GM21576 (cell line): Measurements from ENCODE around the gene BRD3OS.
"Not testable (repeated sequence)": the region's sequence is repeated elsewhere in the genome, so short reads cannot be mapped to it uniquely, and the experiment has no call there.

ENCODE experiments used
- ATAC-seq: cut with Tn5 transposase; IDR thresholded peaks from one replicate; pipeline ENCODE4 v1.9.1; 2021; ENCODE audit warnings: mild to moderate bottlenecking, moderate library complexity; ENCODE audit not compliant: unreplicated experiment

BRD3OS gene

DNA sequence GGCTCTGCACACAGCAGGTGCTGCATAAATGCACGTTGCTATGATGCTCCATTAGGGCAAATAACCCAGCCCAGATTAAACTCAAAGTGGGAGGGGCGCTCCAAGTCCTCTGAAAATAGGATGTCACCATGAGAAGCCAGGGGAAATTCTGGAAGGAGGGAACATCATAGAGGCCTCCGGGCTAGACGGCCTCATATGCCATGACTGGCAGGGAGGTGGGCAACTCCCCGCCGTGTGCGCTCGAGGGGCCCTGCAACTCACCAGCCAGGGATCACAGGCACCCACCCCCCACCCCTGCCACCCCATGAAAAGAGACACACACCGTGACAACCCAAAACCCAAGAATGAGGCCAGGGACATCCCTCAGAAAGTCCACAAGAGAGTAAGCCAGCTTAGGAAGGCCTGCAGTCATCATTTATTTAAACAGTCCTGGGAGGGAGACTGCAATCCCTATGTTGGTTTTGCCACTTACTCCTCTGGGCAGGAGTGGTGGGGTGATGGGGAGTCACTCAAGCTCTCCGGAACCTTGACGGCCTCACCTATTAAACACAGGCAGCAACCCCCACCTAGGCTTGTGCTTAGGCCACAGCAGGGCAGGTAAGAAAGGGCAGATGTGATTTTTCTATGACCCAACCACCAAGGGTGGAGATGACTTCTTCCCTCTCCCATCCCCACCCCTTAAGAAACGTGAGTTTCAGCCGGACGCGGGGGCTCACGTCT is 37.2 kb upstream of the BRD3OS start:
- ATAC-seq: no peak

DNA sequence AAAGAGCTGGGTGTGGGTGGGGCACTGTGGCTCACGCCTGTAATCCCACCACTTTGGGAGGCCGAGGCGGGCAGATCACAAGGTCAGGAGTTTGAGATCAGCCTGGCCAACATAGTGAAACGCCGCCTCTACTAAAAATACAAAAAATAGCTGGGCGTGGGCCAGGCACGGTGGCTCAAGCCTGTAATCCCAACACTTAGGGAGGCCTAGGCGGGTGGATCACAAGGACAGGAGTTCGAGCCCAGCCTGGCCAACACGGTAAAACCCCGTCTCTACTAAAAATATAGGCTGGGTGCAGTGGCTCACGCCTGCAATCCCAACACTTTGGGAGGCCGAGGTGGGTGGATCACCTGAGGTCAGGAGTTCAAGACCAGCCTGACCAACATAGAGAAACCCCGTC is 36.5 kb upstream of the BRD3OS start:
- ATAC-seq: not testable (repeated sequence)

DNA sequence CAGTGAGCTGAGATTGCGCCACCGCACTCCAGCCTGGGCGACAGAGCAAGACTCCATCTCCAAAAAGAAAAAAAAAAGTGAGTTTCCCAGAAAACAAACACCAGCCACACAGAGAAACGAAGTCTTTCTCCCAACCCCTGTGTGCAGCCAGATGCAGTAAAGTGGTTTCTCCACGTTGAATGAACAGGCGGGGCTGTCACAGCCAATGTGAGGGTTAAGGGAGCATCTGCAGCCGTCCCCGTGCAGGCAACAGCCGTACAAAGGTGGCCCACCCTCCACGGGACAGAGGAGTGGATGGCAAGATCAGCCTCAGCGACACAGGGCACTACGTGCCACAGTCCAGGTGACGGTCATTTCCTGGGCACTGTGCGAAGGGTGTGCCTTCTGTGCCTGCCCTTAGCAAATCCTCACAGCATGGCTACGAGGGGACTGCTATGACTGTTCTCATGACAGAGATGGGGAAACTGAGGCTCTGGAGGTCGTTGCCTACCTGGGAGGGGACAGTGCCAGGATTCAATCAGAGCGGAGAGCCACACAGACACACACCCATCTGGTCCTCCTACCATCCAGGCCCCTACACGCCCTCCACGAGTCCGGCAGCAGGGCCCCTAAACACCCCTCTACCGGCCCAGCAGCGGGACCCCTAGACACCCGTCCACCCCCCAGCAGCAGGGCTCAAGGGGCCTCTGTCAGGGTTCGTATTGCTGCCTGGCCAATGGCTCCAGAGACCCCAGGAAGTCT is 35.5 kb upstream of the BRD3OS start:
- no peak for ATAC-seq

DNA sequence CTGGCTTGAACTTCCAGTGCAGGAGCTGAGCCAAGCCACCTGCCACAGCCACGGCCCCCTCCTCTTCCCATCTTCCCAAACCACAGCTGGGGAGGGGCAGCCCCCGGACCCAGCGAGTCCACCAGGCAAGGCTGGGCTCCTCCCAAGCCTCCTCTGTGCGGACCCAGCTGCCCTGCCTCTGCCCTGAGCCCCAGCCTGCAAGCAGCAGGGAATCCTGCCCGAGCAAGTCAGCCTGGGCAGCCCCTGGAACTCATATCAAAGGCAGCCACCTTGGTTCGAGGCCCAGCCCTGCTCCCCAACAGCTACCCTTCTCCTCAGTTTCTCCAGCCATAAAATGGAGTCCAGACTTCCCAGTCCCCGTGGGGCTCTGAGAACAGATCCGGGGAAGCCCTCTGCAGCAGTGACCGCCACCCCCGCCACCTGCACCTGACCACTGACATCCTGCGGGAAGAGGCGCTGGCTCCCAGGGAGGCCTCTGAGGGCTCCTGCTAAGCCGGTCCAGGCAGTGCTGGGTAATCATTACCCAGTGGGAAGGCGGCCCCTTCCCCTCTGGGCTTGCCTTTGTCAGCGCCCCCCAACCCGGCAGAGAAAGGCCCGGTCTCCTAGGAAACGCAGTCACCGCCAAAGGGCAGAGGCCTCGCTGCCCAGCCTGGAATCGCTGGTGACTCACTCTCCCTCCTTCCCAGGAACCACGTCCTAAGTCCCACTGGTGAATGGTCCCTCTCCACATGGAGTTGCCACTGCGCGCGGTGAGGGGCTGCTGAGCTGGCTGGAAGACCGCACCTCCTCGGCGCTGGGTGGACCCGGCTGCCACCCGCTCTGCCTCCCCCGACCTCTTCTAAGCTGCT is 34.7 kb upstream of the BRD3OS start:
- ATAC-seq: no peak

DNA sequence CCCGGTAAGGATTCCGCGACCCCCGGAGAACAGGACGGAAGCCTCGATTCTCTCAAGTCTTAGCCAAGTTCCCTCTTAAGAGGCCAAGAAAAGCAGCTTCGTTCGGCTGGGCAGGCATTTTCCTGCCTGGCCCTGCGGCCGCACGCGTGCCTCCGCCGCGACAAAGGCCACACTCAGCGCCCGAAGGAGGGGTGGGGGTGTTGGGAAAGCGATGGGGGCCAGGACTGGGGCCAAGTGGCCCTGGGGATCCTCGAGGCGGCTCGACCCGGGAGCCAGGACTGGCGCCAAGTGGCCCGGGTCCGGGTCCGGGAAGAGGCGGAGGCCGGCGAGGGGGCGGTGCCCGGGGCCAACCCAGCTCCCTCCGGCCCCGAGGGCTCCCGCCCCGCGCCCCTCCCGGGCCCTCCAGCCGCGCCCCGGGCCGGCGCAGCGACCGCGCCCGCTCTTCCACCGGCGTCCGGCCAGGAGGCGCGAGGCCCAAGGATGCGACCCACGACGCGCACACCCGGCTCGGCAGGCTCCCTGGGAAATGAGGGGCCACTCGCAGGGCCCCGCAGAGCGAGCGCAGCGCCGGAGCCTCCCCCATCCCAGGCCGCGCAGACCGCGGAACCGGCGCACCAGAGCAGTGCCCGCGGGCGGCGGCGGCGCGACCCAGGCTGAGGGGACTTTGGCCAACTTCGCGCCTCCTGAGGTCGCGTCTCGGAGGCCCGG is 33.9 kb upstream of the BRD3OS start:
- ATAC-seq: no peak

DNA sequence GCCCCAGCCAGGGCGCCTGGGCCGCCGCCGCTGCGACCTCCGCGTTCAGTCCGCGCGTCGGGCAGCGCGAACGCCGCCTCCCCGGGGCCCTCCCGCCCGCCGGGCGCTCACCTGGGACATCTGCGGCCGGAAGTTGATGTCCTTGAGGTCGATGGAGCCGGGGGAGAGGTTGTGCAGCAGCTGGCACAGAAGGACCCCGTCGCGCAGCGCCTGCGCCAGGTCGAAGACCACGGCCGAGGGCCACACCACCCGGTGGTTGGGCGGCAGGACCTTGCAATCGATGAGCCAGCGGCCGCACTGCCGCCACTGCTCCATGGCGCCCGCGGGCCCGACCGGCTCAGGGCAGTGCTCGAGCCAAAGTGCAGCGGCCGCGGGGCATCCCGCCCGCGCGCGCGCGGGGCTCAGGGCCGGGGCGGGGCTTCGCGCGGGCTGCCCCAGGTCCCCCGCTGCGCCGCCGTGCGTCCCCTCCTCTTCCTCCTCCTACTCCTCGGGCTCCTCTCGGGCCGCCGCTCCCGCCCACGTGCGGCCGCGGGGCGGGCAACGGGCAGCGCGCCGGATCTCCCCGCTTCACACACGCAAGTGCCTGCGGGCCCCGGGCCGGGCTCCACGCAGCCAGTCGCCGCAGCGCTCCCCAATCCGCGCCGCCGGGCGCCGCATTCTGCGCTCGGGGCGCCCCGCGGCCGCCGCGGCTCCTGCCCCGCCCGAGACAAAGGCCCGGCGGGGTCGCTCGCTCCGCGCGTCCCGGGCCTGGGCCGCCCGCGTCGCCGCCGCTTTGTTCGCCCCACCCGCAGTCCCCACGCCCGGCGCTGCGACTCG is 33.1 kb upstream of the BRD3OS start, which contains the start of gene VAV2:
VAV2 (minus strand) TSS at position 361 of the 816 bp plus-strand sequence; CDS start at position 315, 46 bp downstream.
- peak; percentile 46 for ATAC-seq

DNA sequence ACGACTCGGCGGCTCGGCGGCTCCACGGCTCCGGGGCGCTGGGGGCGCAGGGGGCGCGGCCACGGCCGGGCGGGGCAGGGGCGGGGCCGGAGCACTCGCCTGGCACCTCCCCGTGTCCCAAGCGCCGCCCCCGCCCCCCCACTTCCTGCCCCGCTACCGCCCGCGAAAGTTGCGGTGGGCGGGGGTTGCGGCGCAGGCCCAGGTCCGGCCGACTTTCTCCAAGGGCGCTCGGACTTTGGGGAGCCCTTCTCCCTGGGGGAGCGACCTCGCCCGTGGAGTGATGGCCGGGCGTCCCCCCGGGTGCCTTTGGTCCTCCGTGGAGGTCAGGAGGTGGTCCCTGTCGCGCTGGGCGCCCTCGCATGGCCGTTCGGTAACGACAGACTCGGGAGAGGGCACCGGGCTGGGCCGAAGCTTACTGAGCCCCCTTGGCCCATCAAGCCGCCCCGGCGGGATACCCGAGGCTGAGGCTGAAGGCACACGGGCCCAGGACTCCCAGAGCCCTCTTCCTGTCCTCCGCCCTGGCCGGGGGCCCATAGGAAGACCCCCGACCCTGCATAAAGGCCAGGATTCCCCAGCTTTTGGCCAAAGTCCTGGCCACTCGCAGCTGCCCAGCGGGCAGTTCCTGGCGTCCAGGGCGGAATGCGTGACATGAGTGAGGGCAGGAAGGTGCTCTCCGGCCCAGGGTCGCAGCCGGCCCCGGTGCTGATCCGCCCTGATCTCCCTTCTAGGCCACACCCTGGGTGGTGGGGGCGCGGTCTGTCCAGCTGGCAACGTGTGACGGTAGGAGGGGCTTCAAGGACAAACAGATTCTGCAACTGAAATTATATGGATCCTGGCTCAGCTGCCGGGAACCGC is 32.3 kb upstream of the BRD3OS start:
- ATAC-seq: peak; percentile 39

DNA sequence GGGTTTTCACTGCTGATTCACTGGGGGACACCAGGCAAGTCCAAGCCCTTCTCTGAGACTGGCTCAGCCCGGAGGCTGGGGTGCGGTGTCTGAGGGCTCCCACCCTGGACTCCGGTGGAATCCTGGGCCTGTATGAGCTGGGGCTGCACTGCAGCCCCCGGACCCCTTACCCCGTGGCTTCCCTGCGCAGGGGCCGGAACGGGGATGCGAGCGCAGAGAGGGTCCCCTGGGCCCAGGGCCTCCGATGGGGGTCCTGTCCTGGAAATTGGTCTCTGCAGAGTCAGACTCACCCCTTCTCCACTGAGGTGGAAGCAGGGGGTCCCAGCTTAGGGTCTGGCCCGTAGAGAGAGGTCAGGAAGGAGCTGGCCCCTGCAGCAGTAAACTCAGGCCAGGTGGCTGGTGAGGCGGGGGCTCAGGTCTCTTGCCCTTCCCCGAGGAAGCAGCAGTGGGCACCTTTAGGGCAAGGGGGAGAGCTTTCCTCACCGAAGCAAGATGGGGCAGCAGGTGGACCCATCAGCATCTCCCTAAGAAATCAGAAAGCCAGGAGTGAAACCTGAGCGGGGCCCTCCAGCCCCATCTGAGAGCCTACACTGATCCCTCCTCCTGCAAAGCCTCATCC is 31.5 kb upstream of the BRD3OS start:
- no peak for ATAC-seq

DNA sequence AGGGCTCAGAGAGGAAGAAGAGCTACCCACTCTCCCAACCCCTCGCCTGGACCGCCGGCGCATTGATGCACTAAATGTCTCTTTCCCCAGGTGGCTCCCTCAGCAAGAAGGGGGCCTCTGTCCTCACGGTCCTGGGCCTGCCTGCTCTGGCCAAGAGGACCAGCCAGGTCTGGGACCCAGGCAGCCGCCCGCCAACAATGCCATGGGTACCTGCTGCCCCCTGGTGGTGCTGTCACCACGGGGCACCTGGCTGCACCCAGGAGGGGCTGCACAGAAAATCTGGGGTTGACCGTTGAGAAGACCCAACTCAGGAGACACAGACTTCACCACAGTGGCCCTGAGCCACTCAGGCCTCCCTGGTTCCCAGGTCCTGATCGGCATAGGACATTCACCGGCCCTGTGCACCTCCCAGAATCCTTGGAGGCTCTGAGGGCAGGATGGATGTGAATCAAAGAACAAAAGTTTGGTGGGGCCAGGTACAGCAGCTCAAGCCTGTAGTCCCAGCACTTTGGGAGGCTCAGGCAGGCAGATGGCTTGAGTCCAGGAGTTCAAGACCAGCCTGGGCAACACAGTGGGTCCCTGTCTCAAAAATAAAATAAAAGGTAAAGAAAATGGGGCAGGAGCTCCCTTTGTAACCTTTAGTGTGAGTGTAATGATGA is 30.8 kb upstream of the BRD3OS start:
- ATAC-seq: no peak

DNA sequence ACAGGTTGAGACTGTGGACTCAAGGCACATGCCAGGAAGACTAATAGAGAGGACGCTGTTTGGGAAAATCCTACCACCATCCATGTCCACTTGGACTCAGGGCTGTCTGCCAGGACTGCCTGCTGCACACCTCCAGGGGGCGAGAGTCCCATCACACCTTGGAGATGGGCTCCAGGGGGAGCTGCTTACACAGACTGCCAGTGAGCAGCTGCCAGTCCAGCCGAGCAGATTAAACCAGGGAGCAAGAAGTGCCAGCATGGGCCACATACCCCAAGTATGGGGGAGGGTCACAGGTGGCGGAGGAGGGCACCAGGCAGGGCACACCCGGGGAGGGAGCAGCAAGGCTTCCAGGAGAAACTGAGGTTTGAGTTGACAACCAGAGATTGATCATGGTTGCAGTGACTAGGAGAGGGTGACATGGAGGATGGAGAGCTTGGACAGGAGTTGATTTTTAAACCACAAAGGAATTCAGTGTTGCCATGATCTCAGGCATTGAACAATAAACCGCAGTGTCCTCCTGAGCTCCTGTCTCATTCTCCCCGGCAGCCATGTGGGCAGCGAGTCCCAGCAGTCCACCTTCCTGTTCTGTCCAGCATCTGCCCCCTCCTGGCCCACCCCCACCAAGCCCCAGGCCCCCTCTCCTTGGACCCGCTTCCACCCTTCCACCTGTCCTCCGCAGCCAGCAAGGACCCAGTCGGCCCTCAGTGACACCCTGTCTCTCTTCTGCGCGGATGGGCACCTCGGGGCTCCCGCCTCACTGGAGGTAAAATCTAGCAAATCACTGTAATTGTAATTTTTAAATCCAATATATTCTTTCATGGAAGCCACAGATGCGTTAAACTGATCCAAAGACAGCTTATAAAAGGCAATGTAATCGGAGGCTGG is 30.0 kb upstream of the BRD3OS start:
- ATAC-seq: no peak

DNA sequence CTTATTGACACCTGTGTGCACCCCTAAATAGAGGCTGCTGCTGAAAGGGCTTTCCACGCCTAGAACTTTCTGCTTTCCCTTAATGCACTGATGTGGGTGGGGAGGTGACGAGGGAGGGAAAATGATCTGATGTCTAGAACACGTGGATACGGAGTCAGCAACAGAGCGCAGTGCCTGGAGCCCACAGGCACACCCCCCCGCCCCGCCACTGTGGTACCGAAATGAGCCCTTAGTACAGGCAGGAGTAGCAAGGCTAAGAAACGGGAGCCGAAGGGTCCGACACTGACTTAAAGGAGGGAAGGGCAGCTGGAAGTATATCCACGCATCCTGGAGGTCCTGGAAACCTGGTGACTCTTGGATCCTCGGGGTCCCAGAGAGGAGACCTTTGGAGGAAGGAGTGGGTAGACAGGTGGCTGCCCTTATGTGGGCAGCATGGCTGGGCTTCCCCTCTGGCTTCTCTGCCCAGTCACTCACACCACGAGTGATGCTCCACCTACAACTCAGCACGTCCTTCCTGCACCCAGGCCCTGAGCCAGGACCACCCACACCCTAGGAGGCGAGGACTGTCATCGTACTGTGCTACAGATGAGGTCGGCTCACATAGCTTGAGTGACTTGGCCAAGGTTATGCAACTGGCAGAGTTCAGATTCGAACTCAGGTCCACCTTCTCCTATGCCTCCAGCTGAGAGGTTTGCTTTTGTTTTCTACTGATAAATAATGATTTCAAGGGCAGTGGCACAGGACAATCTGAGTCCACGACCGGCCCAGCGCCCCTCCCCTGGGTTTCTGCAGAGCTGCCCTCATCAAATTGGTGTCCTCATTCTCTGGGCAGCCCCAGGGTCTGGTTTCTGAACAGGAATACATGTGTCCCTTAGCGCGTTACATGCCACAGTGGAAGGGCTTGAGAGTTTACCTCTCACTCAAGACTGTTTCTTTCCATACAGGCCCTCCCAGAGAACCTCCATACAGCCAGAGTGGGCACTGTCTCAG is 28.5 kb upstream of the BRD3OS start:
- ATAC-seq: no peak

DNA sequence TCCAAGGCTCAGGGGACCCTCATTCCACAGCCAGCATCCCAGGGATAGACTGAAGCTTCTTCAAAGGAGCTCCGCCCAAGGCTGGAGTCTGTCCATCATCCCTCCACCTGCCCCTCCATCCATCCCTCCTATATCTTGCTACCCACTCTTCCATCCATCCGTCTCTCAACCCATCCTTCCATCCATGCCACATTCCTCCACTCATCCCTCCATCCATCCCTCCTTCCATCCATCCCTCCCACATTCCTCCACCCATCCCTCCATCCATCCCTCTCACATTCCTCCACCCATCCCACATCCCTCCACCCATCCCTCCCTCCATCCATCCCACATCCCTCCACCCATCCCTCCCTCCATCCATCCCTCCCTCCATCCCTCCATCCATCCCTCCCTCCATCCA is 27.7 kb upstream of the BRD3OS start:
- ATAC-seq: no peak

DNA sequence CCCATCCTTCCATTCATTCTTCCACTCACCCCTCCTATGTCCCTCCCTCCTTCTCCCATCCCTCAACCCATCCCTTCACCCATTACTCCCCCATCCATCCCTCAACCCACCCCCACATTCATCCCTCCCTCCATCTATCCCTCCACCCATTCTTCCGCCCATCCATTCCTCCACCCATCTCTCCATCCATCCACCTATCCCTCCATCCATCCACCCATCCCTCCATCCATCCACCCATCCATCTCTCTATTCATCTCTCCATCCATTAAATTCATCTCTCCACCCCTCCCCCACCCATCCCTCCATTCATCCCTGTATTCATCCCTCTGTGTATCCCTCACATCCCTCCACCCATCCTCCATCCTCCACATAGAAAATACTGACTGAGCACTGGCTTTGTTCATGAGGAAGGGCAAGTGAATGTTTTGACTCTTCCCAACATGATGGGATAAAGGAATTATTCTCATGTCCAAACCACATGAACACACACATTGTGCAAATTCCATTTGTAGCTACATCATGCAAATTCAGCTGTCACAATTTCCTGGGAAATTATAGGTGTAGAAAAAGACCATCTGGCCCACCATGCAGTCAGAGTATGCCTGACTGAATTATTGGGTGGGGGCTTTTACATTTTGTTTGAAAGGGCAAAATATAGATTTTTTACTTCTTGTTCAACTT is 26.2 kb upstream of the BRD3OS start:
- no peak for ATAC-seq

DNA sequence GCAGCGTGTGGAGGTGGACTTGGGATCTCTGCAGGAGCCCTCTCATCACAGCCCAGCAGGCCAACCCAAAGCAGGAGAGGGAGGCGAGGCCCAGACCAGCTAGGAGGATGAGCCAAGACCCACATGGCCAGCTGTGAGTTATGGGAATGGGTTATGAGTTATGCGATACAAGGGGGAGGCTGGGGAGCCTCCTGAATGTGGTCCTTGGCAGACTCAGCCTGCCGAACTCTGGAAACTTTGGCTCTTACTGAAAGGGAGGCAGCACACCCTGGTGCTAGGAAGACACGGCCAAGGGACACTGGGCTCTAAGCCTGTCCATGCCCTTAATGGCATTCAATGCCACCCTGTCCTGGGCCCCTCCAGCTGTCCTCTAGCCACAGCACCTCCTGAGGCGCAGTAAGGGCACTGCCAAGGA is 25.4 kb upstream of the BRD3OS start:
- ATAC-seq: no peak

DNA sequence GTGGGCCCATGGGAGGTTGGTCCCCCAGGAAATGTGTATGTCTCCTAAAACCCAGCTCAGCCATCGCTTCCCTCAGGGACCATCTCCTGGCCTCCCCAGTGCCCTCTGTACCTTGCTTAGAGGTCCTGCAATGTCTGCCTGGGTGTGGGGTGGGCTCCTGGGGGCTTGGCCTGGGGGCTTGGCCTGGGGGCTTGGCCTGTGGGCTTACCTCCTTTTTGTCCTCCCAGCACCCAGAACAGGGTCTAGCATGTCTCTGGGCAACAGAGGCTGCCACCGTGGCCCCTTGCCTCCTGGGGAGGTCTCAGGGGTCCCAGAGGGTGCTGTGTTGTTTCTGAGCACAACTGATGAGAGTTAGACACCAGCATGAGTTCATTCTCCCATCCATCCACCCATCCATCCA is 22.5 kb upstream of the BRD3OS start:
- no peak for ATAC-seq
